MCF 10A (cell line): ENCODE measurements around the gene CMYA5. TPM values are rescaled to one million over a fixed set of nuclear protein-coding genes. Genes with fewer than 3 reads are reported as not detected.

ENCODE experiments used
- BruUV-seq: library from RNA; stranded (reverse); fragments of 400-500 nt; replicated peaks from 2 replicates; lab custom pipeline; 2021; lab: Mats Ljungman, UMichigan
- CTCF ChIA-PET: fragments of 300-600 bp; sonication (Branson Sonifier 250); formaldehyde crosslinking; extraction: SDS; loops from one replicate; lab custom pipeline; 2021; ENCODE audit warnings: antibody characterized with exemption, inconsistent platforms; lab: Yijun Ruan, JAX
- POLR2A ChIA-PET: fragments of 300-600, 350-650 bp; sonication (Branson Sonifier 250); formaldehyde crosslinking; extraction: SDS; loops from one replicate; lab custom pipeline; 2020; ENCODE audit warnings: antibody characterized with exemption, inconsistent platforms; lab: Yijun Ruan, JAX
- DNase-seq: peaks from one replicate; pipeline ENCODE4 v3.0.0-alpha.2; 2018; ENCODE audit not compliant: unreplicated experiment
- H3K27ac Mint-ChIP-seq: one replicate; pipeline ENCODE4 v1.8.0; 2022; ENCODE audit warnings: mild to moderate bottlenecking, low read depth, mixed read lengths; ENCODE audit not compliant: unreplicated experiment
- H3K27me3 Mint-ChIP-seq: one replicate; pipeline ENCODE4 v1.8.0; 2022; ENCODE audit warnings: mixed read lengths; ENCODE audit not compliant: insufficient read depth, unreplicated experiment
- H3K36me3 Mint-ChIP-seq: one replicate; pipeline ENCODE4 v1.8.0; 2022; ENCODE audit warnings: mild to moderate bottlenecking, moderate library complexity, mixed read lengths; ENCODE audit not compliant: insufficient read depth, unreplicated experiment
- H3K4me1 Mint-ChIP-seq: one replicate; pipeline ENCODE4 v1.8.0; 2022; ENCODE audit warnings: mixed read lengths; ENCODE audit not compliant: insufficient read depth, unreplicated experiment
- H3K4me3 Mint-ChIP-seq: one replicate; pipeline ENCODE4 v1.8.0; 2022; ENCODE audit warnings: mild to moderate bottlenecking, moderate library complexity, mixed read lengths; ENCODE audit not compliant: unreplicated experiment
- H3K9me3 Mint-ChIP-seq: one replicate; pipeline ENCODE4 v1.8.0; 2022; ENCODE audit warnings: mixed read lengths; ENCODE audit not compliant: unreplicated experiment
- intact Hi-C: fragments of 100-400 bp; cut with micrococcal nuclease; formaldehyde crosslinking; loops from 2 replicates; pipeline ENCODE4 v1.14.1; 2022
- total RNA-seq: library from RNA; stranded (reverse); gene quantifications from 2 replicates; pipeline ENCODE4 v1.2.3, GENCODE V29; 2022
- TF ChIP-seq, protein P1 (sequence below): fragments of 200-600 bp; IDR thresholded peaks from one replicate; pipeline ENCODE4 v1.8.0; 2022; ENCODE audit warnings: antibody characterized with exemption, mild to moderate bottlenecking; ENCODE audit not compliant: unreplicated experiment

CMYA5 gene
- total RNA-seq, 1 experiment from 2014 or later: 0.61 TPM

DNA sequence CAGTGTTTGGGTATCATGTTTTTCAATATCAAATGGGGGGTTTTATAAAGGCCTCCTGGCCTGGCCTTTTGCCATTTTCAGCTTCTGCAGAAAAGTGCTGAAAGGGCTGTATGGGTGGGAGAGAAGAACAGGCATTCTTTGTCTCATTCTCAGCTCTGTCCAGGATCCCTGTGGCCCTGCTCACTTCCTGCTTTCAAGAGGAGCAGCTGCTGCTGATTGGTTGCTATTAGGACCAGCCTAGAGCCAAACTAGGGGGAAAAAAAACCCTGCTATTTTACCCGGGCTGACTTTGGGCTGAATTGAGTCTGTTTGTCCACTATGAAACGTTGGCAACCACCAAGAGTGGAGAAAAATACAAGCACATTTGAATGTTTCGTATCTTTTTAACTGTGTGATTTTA, 117.1 kb downstream of the CMYA5 start:
- ChIA-PET POLR2A (no interaction called here), CTCF (interaction anchor here (0.6 to 1.2 kb wide), 4 partner anchors 15 to 1197 kb away, joined by 3 to 5 read pairs (median 4); no protein-coding TSS in a partner anchor)
- BruUV-seq: no TSS peak
- H3K27ac Mint-ChIP-seq: no peak overlapping the region
- DNase-seq: no peak
- TF ChIP-seq, protein P1, sequence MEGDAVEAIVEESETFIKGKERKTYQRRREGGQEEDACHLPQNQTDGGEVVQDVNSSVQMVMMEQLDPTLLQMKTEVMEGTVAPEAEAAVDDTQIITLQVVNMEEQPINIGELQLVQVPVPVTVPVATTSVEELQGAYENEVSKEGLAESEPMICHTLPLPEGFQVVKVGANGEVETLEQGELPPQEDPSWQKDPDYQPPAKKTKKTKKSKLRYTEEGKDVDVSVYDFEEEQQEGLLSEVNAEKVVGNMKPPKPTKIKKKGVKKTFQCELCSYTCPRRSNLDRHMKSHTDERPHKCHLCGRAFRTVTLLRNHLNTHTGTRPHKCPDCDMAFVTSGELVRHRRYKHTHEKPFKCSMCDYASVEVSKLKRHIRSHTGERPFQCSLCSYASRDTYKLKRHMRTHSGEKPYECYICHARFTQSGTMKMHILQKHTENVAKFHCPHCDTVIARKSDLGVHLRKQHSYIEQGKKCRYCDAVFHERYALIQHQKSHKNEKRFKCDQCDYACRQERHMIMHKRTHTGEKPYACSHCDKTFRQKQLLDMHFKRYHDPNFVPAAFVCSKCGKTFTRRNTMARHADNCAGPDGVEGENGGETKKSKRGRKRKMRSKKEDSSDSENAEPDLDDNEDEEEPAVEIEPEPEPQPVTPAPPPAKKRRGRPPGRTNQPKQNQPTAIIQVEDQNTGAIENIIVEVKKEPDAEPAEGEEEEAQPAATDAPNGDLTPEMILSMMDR: no peak
- H3K9me3 Mint-ChIP-seq: no peaks in the 10 kb centered on the region
- no peaks in the 10 kb centered on the region for H3K36me3 Mint-ChIP-seq
- no peak overlapping the region for H3K4me3 Mint-ChIP-seq
- intact Hi-C loops: no loop called here
- H3K4me1 Mint-ChIP-seq: no peaks in the 10 kb centered on the region
- H3K27me3 Mint-ChIP-seq: no peaks in the 10 kb centered on the region

DNA sequence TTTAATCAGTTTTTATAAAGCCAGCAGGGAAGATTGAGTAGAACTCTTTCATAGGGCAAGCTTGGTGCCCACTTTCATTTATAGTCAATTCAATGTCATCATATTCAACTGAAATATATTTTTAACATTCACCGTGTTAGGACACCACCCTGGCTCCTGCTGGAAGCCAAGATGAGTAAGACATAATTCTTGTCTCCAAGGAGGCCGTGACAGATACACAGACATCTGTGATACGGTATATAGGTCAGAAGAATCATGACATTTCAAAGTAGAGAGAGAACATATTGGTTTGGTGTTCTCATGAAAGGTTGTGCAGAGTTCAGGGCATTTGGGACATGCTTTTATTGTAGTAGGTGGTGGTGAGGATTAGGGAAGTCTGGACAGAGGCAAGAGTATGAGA, 120.1 kb downstream of the CMYA5 start:
- H3K4me1 Mint-ChIP-seq: no peaks in the 10 kb centered on the region
- TF ChIP-seq, protein P1: no peak
- no peaks in the 10 kb centered on the region for H3K27me3 Mint-ChIP-seq
- ChIA-PET CTCF (no interaction called here), POLR2A (no interaction called here)
- BruUV-seq: no TSS peak
- H3K9me3 Mint-ChIP-seq: no peaks in the 10 kb centered on the region
- H3K36me3 Mint-ChIP-seq: no peaks in the 10 kb centered on the region
- no peak overlapping the region for H3K27ac Mint-ChIP-seq
- H3K4me3 Mint-ChIP-seq: no peak overlapping the region
- DNase-seq: no peak
- intact Hi-C loops: no loop called here

- intact Hi-C loops: no loop called here
- Mint-ChIP-seq H3K9me3 (no peaks in the 10 kb centered on the region), H3K4me1 (no peaks in the 10 kb centered on the region), H3K36me3 (no peaks in the 10 kb centered on the region), H3K27me3 (no peaks in the 10 kb centered on the region), H3K4me3 (no peak overlapping the region), H3K27ac (no peak overlapping the region)
- no peak for DNase-seq
- CTCF ChIA-PET: no interaction called here
- no TSS peak for BruUV-seq
- TF ChIP-seq, protein P1: no peak
- POLR2A ChIA-PET: no interaction called here
Observed at GRCh38 chr5:79811081-79811480, 121.4 kb downstream of the CMYA5 start.

GRCh38 chr5:79811904-79812303, 122.3 kb downstream of the CMYA5 start:
- H3K27ac Mint-ChIP-seq: no peak overlapping the region
- H3K36me3 Mint-ChIP-seq: no peaks in the 10 kb centered on the region
- DNase-seq: no peak
- ChIA-PET POLR2A (no interaction called here), CTCF (no interaction called here)
- H3K4me1 Mint-ChIP-seq: no peaks in the 10 kb centered on the region
- intact Hi-C loops: no loop called here
- H3K27me3 Mint-ChIP-seq: no peaks in the 10 kb centered on the region
- H3K4me3 Mint-ChIP-seq: no peak overlapping the region
- TF ChIP-seq, protein P1: no peak
- H3K9me3 Mint-ChIP-seq: no peaks in the 10 kb centered on the region
- BruUV-seq: no TSS peak
